ENCODE data around the gene CACNA1C.

Gene CACNA1C

GRCh38 chr12:2183556-2184541 is 131.1 kb downstream of the CACNA1C start:
- TF ChIP-seq CTCF (IDR thresholded peaks at IDR 0.05; ENCODE audit: extremely low read depth, missing control alignments), result no peak

GRCh38 chr12:2185751-2186341 is 133.1 kb downstream of the CACNA1C start:
- TF ChIP-seq CTCF (IDR thresholded peaks at IDR 0.05; ENCODE audit: extremely low read depth, missing control alignments), result no peak
- no peak for DNase-seq (ENCODE audit: low spot score)

More at GRCh38 chr12:2183556-2184541, 131.1 kb downstream of the CACNA1C start:
- no peak for DNase-seq (ENCODE audit: low spot score)

GRCh38 chr12:2187195-2187945 is 134.6 kb downstream of the CACNA1C start:
- no peak for DNase-seq (ENCODE audit: low spot score)

GRCh38 chr12:2190085-2190484 is 137.3 kb downstream of the CACNA1C start:
- TF ChIP-seq CTCF (IDR thresholded peaks at IDR 0.05; ENCODE audit: extremely low read depth, missing control alignments), result no peak
- no peak for DNase-seq (ENCODE audit: low spot score)

More at GRCh38 chr12:2187195-2187945, 134.6 kb downstream of the CACNA1C start:
- TF ChIP-seq CTCF (IDR thresholded peaks at IDR 0.05; ENCODE audit: extremely low read depth, missing control alignments), result no peak

DNA sequence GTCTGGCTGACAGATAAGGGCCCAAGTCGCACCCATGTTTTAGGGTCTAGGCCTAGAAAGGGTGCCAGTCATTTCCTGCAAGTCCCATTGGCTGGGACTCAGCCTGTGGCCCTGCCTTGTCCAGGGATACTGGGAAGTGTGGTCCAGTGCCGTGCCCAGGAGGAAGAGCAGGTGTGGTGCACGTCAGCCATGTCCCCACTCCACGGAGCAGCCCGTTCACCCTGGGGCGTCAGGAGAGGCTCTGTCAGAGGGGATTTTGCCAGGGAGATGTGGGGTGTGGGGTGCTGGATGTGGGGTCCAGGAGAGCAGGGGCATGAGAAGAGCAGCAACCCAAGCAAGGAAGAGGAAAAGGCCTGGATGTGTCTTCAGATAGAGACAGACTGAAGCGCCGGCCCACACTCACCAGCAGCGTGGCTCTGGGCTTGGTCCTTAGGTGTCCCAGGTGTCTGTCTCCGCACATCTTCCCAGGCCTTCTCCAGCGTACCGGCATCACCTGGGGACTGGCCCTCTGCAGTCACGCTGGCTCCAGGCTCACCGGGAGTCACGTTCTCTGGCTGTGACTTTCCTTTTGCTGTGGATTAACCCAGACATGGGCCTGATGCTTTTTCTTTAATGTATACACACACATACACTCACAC is 138.2 kb downstream of the CACNA1C start:
- no peak for DNase-seq (ENCODE audit: low spot score)
- TF ChIP-seq CTCF (IDR thresholded peaks at IDR 0.05; ENCODE audit: extremely low read depth, missing control alignments), result no peak

GRCh38 chr12:2191534-2192153 is 138.9 kb downstream of the CACNA1C start:
- no peak for TF ChIP-seq CTCF (IDR thresholded peaks at IDR 0.05; ENCODE audit: extremely low read depth, missing control alignments)
- no peak for DNase-seq (ENCODE audit: low spot score)

All from GM20000 (cell line).